ENCODE results near the gene TMEM164. TPM values are rescaled to one million over a fixed set of nuclear protein-coding genes. Genes with fewer than 3 reads are reported as not detected.

TMEM164 gene
- polyA plus RNA-seq, 1 donor (not counting 4 experiments of a cell fraction or from before 2014, with no cell fraction given) = 15.3 TPM

DNA sequence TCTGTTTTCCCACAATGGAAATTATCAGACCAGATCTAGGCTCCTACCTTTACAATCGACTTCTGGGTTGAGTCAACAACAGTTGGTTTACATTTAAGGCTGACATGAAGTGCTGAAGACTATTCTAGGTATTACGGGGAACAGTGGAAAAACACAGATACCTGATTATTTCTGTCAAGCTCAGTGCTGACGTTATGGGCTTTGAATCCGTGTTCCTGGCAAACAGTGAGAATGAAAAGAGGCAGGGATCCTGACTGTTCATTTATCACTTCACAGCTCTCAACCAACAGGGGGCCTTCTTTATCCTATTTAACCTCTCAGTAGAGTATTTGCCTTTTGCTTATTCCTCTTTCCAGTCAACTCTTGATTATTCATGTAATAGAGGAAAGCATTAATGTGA, 43.1 kb downstream of the TMEM164 start:
- TF ChIP-seq EZH2 (IDR thresholded peaks at IDR 0.05; ENCODE audit: low read length) = no peak
- TF ChIP-seq, protein P1, sequence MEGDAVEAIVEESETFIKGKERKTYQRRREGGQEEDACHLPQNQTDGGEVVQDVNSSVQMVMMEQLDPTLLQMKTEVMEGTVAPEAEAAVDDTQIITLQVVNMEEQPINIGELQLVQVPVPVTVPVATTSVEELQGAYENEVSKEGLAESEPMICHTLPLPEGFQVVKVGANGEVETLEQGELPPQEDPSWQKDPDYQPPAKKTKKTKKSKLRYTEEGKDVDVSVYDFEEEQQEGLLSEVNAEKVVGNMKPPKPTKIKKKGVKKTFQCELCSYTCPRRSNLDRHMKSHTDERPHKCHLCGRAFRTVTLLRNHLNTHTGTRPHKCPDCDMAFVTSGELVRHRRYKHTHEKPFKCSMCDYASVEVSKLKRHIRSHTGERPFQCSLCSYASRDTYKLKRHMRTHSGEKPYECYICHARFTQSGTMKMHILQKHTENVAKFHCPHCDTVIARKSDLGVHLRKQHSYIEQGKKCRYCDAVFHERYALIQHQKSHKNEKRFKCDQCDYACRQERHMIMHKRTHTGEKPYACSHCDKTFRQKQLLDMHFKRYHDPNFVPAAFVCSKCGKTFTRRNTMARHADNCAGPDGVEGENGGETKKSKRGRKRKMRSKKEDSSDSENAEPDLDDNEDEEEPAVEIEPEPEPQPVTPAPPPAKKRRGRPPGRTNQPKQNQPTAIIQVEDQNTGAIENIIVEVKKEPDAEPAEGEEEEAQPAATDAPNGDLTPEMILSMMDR (optimal IDR thresholded peaks at IDR 0.05 in 1 of 3, IDR thresholded peaks at IDR 0.05 in 1 of 3, conservative IDR thresholded peaks at IDR 0.05 in 1 of 3; ENCODE audit: extremely low read depth in 1 of 3, insufficient read depth in 2 of 3, low read length in 3 of 3) = peak in 1 of 3 experiments; percentile 4
- peaks cover 2% of the 10 kb centered on the region for H3K79me2 ChIP-seq (ENCODE audit: control insufficient read depth, insufficient read depth, low read length)
- H4K20me1 ChIP-seq (ENCODE audit: control insufficient read depth, extremely low read depth, insufficient read depth, low read length) = no peaks in the 10 kb centered on the region
- H3K4me3 ChIP-seq (ENCODE audit: control insufficient read depth in 2 of 3, extremely low read depth in 1 of 3, insufficient read depth in 2 of 3, low read depth in 1 of 3, low read length in 3 of 3) = no peak overlapping the region
- H3K9ac ChIP-seq (ENCODE audit: control insufficient read depth, extremely low read depth, insufficient read depth, low read length) = no peak overlapping the region
- no peak for FAIRE-seq
- no peak overlapping the region for H3K4me2 ChIP-seq (ENCODE audit: control insufficient read depth, extremely low read depth, insufficient read depth, low read depth, low read length)
- no peak for DNase-seq (ENCODE audit: low read depth, low spot score)
- H3K9me3 ChIP-seq (ENCODE audit: control insufficient read depth, low read depth, low read length) = no peaks in the 10 kb centered on the region
- H3K9me1 ChIP-seq (ENCODE audit: control insufficient read depth, extremely low read depth, insufficient read depth, low read length) = no peaks in the 10 kb centered on the region
- H3K36me3 ChIP-seq (ENCODE audit: control insufficient read depth in 2 of 2, extremely low read depth in 1 of 2, insufficient read depth in 2 of 2, low read length in 2 of 2) = no peaks in the 10 kb centered on the region
- dilution Hi-C loops (cut with MboI; ENCODE audit: extremely low pct_ligation_motif_present, low sequenced_read_pairs) = no loop called here
- peaks cover 7% of the 10 kb centered on the region for H3K4me1 ChIP-seq (ENCODE audit: control insufficient read depth, extremely low read depth, insufficient read depth, low read length)
- no peak overlapping the region for H2AFZ ChIP-seq (ENCODE audit: control insufficient read depth, low read length)
- no peak overlapping the region for H3K27ac ChIP-seq (ENCODE audit: control insufficient read depth, insufficient read depth, low read length)
- no peaks in the 10 kb centered on the region for H3K27me3 ChIP-seq (ENCODE audit: control insufficient read depth, extremely low read depth, insufficient read depth, low read length)

DNA sequence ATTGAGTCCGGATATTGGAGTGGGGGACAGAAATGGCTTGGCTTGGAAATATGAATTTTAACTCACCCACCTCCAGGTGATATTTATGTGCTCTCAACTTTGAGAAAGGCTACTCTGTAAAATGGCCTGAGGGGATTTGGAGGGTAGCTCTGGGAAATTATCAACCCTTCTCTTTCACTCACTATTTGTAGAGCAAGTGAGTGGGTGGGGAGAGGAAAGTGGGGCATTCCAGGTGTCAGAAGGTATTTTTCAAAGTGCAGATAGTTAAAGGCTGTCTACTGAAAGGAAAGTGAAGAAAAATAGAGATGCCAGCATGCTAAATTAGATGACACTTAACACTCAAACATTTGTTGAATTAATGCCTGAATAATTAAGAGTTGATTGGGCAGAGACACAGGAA, 44.1 kb downstream of the TMEM164 start:
- H3K79me2 ChIP-seq (ENCODE audit: control insufficient read depth, insufficient read depth, low read length) = peaks cover 2% of the 10 kb centered on the region
- dilution Hi-C loops (cut with MboI; ENCODE audit: extremely low pct_ligation_motif_present, low sequenced_read_pairs) = no loop called here
- H3K9me1 ChIP-seq (ENCODE audit: control insufficient read depth, extremely low read depth, insufficient read depth, low read length) = no peaks in the 10 kb centered on the region
- no peak overlapping the region for H2AFZ ChIP-seq (ENCODE audit: control insufficient read depth, low read length)
- no peak overlapping the region for H3K4me3 ChIP-seq (ENCODE audit: control insufficient read depth in 2 of 3, extremely low read depth in 1 of 3, insufficient read depth in 2 of 3, low read depth in 1 of 3, low read length in 3 of 3)
- peaks cover 7% of the 10 kb centered on the region for H3K4me1 ChIP-seq (ENCODE audit: control insufficient read depth, extremely low read depth, insufficient read depth, low read length)
- H3K27me3 ChIP-seq (ENCODE audit: control insufficient read depth, extremely low read depth, insufficient read depth, low read length) = no peaks in the 10 kb centered on the region
- no peaks in the 10 kb centered on the region for H3K9me3 ChIP-seq (ENCODE audit: control insufficient read depth, low read depth, low read length)
- FAIRE-seq (no peak), DNase-seq (ENCODE audit: low read depth, low spot score) (no peak)
- no peak overlapping the region for H3K9ac ChIP-seq (ENCODE audit: control insufficient read depth, extremely low read depth, insufficient read depth, low read length)
- TF ChIP-seq, protein P1 (optimal IDR thresholded peaks at IDR 0.05 in 1 of 3, IDR thresholded peaks at IDR 0.05 in 1 of 3, conservative IDR thresholded peaks at IDR 0.05 in 1 of 3; ENCODE audit: extremely low read depth in 1 of 3, insufficient read depth in 2 of 3, low read length in 3 of 3) = no peak
- no peak for TF ChIP-seq EZH2 (IDR thresholded peaks at IDR 0.05; ENCODE audit: low read length)
- H3K27ac ChIP-seq (ENCODE audit: control insufficient read depth, insufficient read depth, low read length) = no peak overlapping the region
- no peaks in the 10 kb centered on the region for H4K20me1 ChIP-seq (ENCODE audit: control insufficient read depth, extremely low read depth, insufficient read depth, low read length)
- no peaks in the 10 kb centered on the region for H3K36me3 ChIP-seq (ENCODE audit: control insufficient read depth in 2 of 2, extremely low read depth in 1 of 2, insufficient read depth in 2 of 2, low read length in 2 of 2)
- no peak overlapping the region for H3K4me2 ChIP-seq (ENCODE audit: control insufficient read depth, extremely low read depth, insufficient read depth, low read depth, low read length)
